Measurements from ENCODE around the gene KIF26B.

KIF26B gene

GRCh38 chr1:245389873-245390272 lies 235.1 kb downstream of the KIF26B start:
- no peak for DNase-seq (ENCODE audit: low read depth)
- TF ChIP-seq MAX (IDR thresholded peaks at IDR 0.05; ENCODE audit: low read depth, low read length) (no peak), CTCF (IDR thresholded peaks at IDR 0.05; ENCODE audit: low read depth, low read length) (no peak)
- no peak overlapping the region for H3K4me3 ChIP-seq (ENCODE audit: low read depth, low read length)

DNA sequence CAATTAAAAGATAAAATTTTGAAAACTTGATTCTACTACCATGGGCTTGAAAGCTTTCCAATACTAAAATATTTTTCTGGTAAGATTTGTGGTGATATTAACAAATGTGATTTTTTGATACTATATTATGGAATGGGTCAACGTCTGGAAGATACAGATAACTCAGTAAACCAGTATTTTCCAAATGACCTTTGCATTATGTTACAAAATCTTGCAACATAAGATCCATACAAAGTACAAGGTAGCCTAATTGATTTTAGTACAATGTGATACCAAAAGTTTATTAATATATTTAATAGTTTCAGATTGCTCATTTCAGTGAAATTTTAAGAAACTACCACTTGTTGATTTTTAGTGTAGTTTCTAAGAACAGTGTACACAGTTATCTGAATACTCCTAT lies 236.2 kb downstream of the KIF26B start:
- DNase-seq (ENCODE audit: low read depth), result no peak
- no peak overlapping the region for H3K4me3 ChIP-seq (ENCODE audit: low read depth, low read length)
- TF ChIP-seq MAX (IDR thresholded peaks at IDR 0.05; ENCODE audit: low read depth, low read length) (no peak), CTCF (IDR thresholded peaks at IDR 0.05; ENCODE audit: low read depth, low read length) (no peak), POLR2A (IDR thresholded peaks at IDR 0.05; ENCODE audit: extremely low read depth, insufficient read length) (no peak), MYC (IDR thresholded peaks at IDR 0.05; ENCODE audit: low read depth, low read length) (no peak)

DNA sequence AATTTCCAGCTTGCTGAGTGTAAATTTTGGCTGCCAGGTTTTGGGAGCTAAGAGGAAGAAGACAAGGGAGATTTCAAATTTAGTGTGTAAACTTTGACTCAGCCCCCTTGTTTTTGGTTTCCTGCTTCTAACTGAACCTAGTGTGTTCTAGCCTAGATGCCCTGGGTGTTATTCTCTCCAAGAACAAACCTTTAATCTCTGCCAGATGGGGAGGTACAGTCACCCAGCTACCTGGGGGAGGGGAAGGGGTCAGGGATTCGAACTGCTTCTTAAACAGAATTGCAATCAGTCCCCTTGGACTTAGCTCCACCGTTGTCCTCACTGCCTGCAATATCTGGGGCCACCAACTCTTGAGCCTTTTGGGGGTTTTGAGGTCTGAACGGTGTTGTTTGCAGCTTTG lies 238.9 kb downstream of the KIF26B start:
- no peak for DNase-seq (ENCODE audit: low read depth)
- H3K4me3 ChIP-seq (ENCODE audit: low read depth, low read length), result no peak overlapping the region
- TF ChIP-seq POLR2A (IDR thresholded peaks at IDR 0.05; ENCODE audit: extremely low read depth, insufficient read length) (no peak), CTCF (IDR thresholded peaks at IDR 0.05; ENCODE audit: low read depth, low read length) (no peak), MAX (IDR thresholded peaks at IDR 0.05; ENCODE audit: low read depth, low read length) (no peak), MYC (IDR thresholded peaks at IDR 0.05; ENCODE audit: low read depth, low read length) (no peak)

DNA sequence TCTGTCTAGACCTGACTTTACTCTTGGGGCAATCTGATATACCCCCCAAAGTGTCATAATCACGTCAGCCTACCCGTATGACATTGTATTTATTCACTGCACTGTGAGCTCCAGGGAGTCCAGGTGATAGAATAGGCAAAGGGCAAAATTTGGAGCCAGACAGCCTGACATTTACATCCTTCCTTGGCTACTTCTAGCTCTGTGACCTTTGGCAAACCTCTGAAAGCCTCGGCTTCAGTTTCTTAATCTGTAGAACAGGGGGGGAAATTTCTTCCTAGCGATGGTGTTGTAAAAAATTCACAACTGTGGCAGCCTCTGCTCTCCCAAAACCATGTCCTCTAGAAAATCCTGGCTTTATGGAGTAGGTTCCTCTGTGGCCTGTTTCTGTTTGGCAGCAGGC lies 240.9 kb downstream of the KIF26B start:
- no peak for DNase-seq (ENCODE audit: low read depth)
- TF ChIP-seq CTCF (IDR thresholded peaks at IDR 0.05; ENCODE audit: low read depth, low read length) (no peak), MAX (IDR thresholded peaks at IDR 0.05; ENCODE audit: low read depth, low read length) (no peak), POLR2A (IDR thresholded peaks at IDR 0.05; ENCODE audit: extremely low read depth, insufficient read length) (no peak), MYC (IDR thresholded peaks at IDR 0.05; ENCODE audit: low read depth, low read length) (no peak)
- H3K4me3 ChIP-seq (ENCODE audit: low read depth, low read length), result no peak overlapping the region

GRCh38 chr1:245396615-245397014 lies 241.8 kb downstream of the KIF26B start:
- H3K4me3 ChIP-seq (ENCODE audit: low read depth, low read length), result no peak overlapping the region
- TF ChIP-seq MAX (IDR thresholded peaks at IDR 0.05; ENCODE audit: low read depth, low read length) (no peak), POLR2A (IDR thresholded peaks at IDR 0.05; ENCODE audit: extremely low read depth, insufficient read length) (no peak), CTCF (IDR thresholded peaks at IDR 0.05; ENCODE audit: low read depth, low read length) (no peak), MYC (IDR thresholded peaks at IDR 0.05; ENCODE audit: low read depth, low read length) (no peak)
- no peak for DNase-seq (ENCODE audit: low read depth)

- no peak overlapping the region for H3K4me3 ChIP-seq (ENCODE audit: low read depth, low read length)
- TF ChIP-seq POLR2A (IDR thresholded peaks at IDR 0.05; ENCODE audit: extremely low read depth, insufficient read length) (no peak), MAX (IDR thresholded peaks at IDR 0.05; ENCODE audit: low read depth, low read length) (no peak), CTCF (IDR thresholded peaks at IDR 0.05; ENCODE audit: low read depth, low read length) (no peak), MYC (IDR thresholded peaks at IDR 0.05; ENCODE audit: low read depth, low read length) (no peak)
- DNase-seq (ENCODE audit: low read depth), result no peak
Observed at GRCh38 chr1:245397771-245398170, 243.0 kb downstream of the KIF26B start.

Data from NB4 (cell line).